ENCODE measurements around the gene USP2.

The USP2 gene

GRCh38 chr11:119341222-119342022, 40.1 kb downstream of the USP2 start:
- DNase-seq (ENCODE audit: low read depth), result no peak

GRCh38 chr11:119340335-119341221, 40.9 kb downstream of the USP2 start, which contains the start of gene C1QTNF5:
C1QTNF5 (minus strand) TSS chr11:119340883; CDS start chr11:119340397, 486 bp downstream.
- no peak for DNase-seq (ENCODE audit: low read depth)

GRCh38 chr11:119339589-119340334, 41.7 kb downstream of the USP2 start:
- no peak for DNase-seq (ENCODE audit: low read depth)

- no peak for DNase-seq (ENCODE audit: low read depth)
These were observed 42.4 kb downstream of the USP2 start for GRCh38 chr11:119338965-119339588.

GRCh38 chr11:119338318-119338890, 43.1 kb downstream of the USP2 start:
- peak; percentile 66 for DNase-seq (ENCODE audit: low read depth)

GRCh38 chr11:119337581-119338317, 43.7 kb downstream of the USP2 start:
- no peak for DNase-seq (ENCODE audit: low read depth)

GRCh38 chr11:119336744-119337469, 44.6 kb downstream of the USP2 start:
- DNase-seq (ENCODE audit: low read depth), result no peak

- no peak for DNase-seq (ENCODE audit: low read depth)
These were observed 45.6 kb downstream of the USP2 start for GRCh38 chr11:119335655-119336543.

GRCh38 chr11:119335091-119335654, 46.3 kb downstream of the USP2 start:
- DNase-seq (ENCODE audit: low read depth), result no peak

GRCh38 chr11:119334174-119334930, 47.1 kb downstream of the USP2 start, which contains the start of gene RNF26:
RNF26 (plus strand) TSS chr11:119334527; CDS start chr11:119335123, 596 bp downstream.
- peak; percentile 88 for DNase-seq (ENCODE audit: low read depth)

GRCh38 chr11:119332111-119332765, 49.3 kb downstream of the USP2 start:
- DNase-seq (ENCODE audit: low read depth), result no peak

- no peak for DNase-seq (ENCODE audit: low read depth)
These were observed 51.3 kb downstream of the USP2 start for GRCh38 chr11:119330237-119330636.

GRCh38 chr11:119329320-119329719, 52.2 kb downstream of the USP2 start:
- DNase-seq (ENCODE audit: low read depth), result no peak

- no peak for DNase-seq (ENCODE audit: low read depth)
These were observed 57.3 kb downstream of the USP2 start for GRCh38 chr11:119324189-119324588.

GRCh38 chr11:119323532-119324033, 57.9 kb downstream of the USP2 start:
- no peak for DNase-seq (ENCODE audit: low read depth)

- no peak for DNase-seq (ENCODE audit: low read depth)
These were observed 58.5 kb downstream of the USP2 start for GRCh38 chr11:119322921-119323531.

- DNase-seq (ENCODE audit: low read depth), result no peak
These were observed 59.1 kb downstream of the USP2 start for GRCh38 chr11:119322360-119322739.

Data from HS-27A (cell line).